Ishikawa (cell line): ENCODE measurements around the gene ACTG1.

Experiments used
- CEBPB ChIP-seq: IDR thresholded peaks from 2 replicates; pipeline ENCODE4 v1.6.1; 2012
- CREB1 ChIP-seq: IDR thresholded peaks from 2 replicates; pipeline ENCODE4 v1.6.1; 2012; ENCODE audit warnings: low read depth
- EGR1 ChIP-seq: IDR thresholded peaks from 2 replicates; pipeline ENCODE4 v1.6.1; 2012
- EP300 ChIP-seq: IDR thresholded peaks from 2 replicates; pipeline ENCODE4 v1.6.1; 2012; ENCODE audit warnings: borderline replicate concordance
- FOXM1 ChIP-seq: IDR thresholded peaks from 2 replicates; pipeline ENCODE4 v1.6.1; 2012; ENCODE audit warnings: low read depth, borderline replicate concordance
- NFIC ChIP-seq: IDR thresholded peaks from 2 replicates; pipeline ENCODE4 v1.6.1; 2012
- RAD21 ChIP-seq: IDR thresholded peaks from 2 replicates; pipeline ENCODE4 v1.6.1; 2012; ENCODE audit warnings: low read depth
- TAF1 ChIP-seq: IDR thresholded peaks from 2 replicates; pipeline ENCODE4 v1.6.1; 2012; ENCODE audit warnings: low read depth, mild to moderate bottlenecking
- TCF12 ChIP-seq: IDR thresholded peaks from 2 replicates; pipeline ENCODE4 v1.6.1; 2012; ENCODE audit warnings: low read depth
- TEAD4 ChIP-seq: IDR thresholded peaks from 2 replicates; pipeline ENCODE4 v1.6.1; 2012
- USF1 ChIP-seq: IDR thresholded peaks from 2 replicates; pipeline ENCODE4 v1.6.1; 2012
- YY1 ChIP-seq: IDR thresholded peaks from 2 replicates; pipeline ENCODE4 v1.6.1; 2012; ENCODE audit warnings: low read depth
- TF ChIP-seq, protein P1 (sequence below): IDR thresholded peaks from 2 replicates; pipeline ENCODE4 v1.6.1; 2012; ENCODE audit warnings: low read depth, mild to moderate bottlenecking
- TF ChIP-seq, protein P2 (sequence below): IDR thresholded peaks from 2 replicates; pipeline ENCODE4 v1.6.1; 2012

DNA sequence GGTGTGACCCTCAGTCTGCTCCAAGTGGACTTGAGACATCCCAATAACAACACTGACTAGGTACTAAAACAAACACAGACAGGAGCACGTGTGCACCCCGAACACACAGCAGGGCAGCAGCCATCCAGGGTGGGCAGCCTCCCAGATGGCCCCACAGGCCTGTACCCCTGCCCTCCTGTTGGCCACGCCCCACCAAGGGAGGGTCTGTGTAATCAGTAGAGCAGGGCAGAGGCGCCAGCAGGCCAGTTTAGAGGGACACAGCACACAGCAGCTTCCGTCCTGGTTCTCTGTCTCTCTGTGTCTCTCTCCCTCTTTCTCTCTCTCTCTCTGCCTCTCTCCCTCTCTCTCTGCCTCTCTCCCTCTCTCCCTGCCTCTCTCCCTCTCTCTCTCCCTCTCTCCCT, 21.4 kb downstream of the ACTG1 start:
- TF ChIP-seq, protein P1, sequence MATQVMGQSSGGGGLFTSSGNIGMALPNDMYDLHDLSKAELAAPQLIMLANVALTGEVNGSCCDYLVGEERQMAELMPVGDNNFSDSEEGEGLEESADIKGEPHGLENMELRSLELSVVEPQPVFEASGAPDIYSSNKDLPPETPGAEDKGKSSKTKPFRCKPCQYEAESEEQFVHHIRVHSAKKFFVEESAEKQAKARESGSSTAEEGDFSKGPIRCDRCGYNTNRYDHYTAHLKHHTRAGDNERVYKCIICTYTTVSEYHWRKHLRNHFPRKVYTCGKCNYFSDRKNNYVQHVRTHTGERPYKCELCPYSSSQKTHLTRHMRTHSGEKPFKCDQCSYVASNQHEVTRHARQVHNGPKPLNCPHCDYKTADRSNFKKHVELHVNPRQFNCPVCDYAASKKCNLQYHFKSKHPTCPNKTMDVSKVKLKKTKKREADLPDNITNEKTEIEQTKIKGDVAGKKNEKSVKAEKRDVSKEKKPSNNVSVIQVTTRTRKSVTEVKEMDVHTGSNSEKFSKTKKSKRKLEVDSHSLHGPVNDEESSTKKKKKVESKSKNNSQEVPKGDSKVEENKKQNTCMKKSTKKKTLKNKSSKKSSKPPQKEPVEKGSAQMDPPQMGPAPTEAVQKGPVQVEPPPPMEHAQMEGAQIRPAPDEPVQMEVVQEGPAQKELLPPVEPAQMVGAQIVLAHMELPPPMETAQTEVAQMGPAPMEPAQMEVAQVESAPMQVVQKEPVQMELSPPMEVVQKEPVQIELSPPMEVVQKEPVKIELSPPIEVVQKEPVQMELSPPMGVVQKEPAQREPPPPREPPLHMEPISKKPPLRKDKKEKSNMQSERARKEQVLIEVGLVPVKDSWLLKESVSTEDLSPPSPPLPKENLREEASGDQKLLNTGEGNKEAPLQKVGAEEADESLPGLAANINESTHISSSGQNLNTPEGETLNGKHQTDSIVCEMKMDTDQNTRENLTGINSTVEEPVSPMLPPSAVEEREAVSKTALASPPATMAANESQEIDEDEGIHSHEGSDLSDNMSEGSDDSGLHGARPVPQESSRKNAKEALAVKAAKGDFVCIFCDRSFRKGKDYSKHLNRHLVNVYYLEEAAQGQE: no peak
- no peak for TF ChIP-seq YY1
- no peak for TF ChIP-seq TEAD4
- no peak for TF ChIP-seq EGR1
- TF ChIP-seq FOXM1: no peak
- no peak for TF ChIP-seq TAF1
- TF ChIP-seq, protein P2, sequence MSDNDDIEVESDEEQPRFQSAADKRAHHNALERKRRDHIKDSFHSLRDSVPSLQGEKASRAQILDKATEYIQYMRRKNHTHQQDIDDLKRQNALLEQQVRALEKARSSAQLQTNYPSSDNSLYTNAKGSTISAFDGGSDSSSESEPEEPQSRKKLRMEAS: no peak
- TF ChIP-seq TCF12: no peak
- no peak for TF ChIP-seq CEBPB
- no peak for TF ChIP-seq RAD21
- TF ChIP-seq EP300: no peak
- TF ChIP-seq NFIC: no peak
- TF ChIP-seq CREB1: no peak
- no peak for TF ChIP-seq USF1
